ENCODE results near the gene MOB3C.

Gene MOB3C

GRCh38 chr1:46606255-46606965 lies 10.2 kb downstream of the MOB3C start:
- Mint-ChIP-seq H3K36me3 (ENCODE audit: low read depth) (peaks cover 40% of the 10 kb centered on the region), H3K4me3 (no peak overlapping the region), H3K9me3 (no peaks in the 10 kb centered on the region), H3K27me3 (ENCODE audit: low read depth) (no peaks in the 10 kb centered on the region), H3K4me1 (ENCODE audit: low read depth) (peaks cover 40% of the 10 kb centered on the region), H3K27ac (no peak overlapping the region)
- no peak for DNase-seq (ENCODE audit: low spot score)

DNA sequence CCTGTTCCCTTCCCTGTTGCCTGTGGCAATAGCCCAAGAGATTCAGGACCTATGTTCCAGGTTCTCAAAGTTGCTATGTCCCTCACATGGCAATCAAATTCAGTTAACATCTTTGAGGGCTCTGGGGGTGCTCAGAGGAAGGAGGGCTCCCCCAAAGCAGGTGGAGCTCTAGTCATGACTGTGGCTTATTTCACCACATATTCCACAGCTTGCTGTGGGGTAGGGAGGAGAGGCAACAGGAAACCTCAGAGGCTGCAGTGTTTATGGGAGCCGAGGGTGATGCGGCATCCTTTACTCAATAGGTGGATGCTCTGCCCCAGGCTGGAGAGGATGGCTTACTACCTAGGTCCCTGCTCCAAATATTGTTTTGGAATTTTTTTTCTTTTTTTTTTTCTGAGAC lies 11.4 kb downstream of the MOB3C start:
- Mint-ChIP-seq H3K27me3 (ENCODE audit: low read depth) (no peaks in the 10 kb centered on the region), H3K4me3 (peak overlapping the region; percentile 93), H3K4me1 (ENCODE audit: low read depth) (peaks cover 45% of the 10 kb centered on the region), H3K9me3 (no peaks in the 10 kb centered on the region), H3K36me3 (ENCODE audit: low read depth) (peaks cover 40% of the 10 kb centered on the region), H3K27ac (peak overlapping the region; percentile 45)
- no peak for DNase-seq (ENCODE audit: low spot score)

DNA sequence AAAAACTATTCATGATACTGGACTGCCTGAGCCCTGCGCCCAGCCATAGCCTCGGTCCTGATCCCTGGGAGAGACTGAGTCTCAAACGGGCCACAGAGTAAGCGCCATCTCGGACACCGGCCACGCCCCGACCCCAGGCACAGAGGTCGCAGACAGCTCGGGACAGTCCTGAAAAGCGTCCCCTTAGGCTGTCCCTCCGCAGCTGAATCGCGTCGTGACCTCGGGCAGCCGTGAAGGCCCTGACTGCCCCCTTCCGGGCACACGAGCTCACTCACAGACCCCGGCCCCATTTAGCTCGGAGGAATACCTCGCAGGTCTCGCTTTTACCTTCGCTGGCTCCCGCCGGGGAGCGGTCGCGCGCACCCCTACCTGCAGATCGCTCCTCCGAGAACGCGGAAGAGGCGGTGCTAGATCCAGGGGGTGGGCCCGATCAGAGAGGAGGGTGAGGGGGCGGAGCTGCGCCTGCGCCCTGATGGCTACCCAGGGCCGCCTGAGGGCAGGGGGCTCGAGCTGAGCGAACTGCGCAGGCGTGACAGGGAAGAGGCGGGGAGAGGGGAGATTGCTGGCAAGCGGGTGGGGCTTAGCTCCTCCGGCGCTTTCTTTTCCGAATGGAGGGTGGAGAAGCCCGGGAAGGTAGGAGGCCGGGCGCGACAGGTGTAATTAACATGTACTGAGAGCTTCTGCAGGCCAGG lies 12.6 kb downstream of the MOB3C start, which contains the start of gene MKNK1:
Gene MKNK1 (minus strand): TSS at position 411 of the 692 bp plus-strand sequence. CDS start 20,941 bp downstream, outside the sequence.
- H3K4me1 Mint-ChIP-seq (ENCODE audit: low read depth): peaks cover 52% of the 10 kb centered on the region
- H3K4me3 Mint-ChIP-seq: peak within 1 kb of the TSS; percentile 93
- no peaks in the 10 kb centered on the region for H3K27me3 Mint-ChIP-seq (ENCODE audit: low read depth)
- DNase-seq (ENCODE audit: low spot score): peak; percentile 98
- H3K9me3 Mint-ChIP-seq: no peaks in the 10 kb centered on the region
- H3K27ac Mint-ChIP-seq: peak within 1 kb of the TSS; percentile 84
- H3K36me3 Mint-ChIP-seq (ENCODE audit: low read depth): peaks cover 30% of the 10 kb centered on the region

DNA sequence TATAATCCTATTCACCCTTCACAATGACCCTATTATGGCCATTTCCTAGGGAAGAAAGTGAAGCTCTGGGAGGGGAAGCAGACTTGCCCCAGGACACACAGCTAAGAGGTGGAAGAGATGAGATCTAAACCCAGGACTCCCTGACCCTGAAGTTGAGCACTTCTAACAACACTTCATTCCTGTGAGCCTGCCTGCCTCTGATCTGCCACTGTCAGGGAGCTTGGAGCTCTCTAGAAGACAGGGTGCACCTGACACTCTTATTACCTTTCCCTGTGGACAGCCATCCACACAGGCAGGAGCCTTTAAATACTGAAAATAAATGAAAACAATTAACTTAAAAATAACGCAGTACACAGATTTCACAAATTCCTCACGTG lies 13.1 kb downstream of the MOB3C start:
- DNase-seq (ENCODE audit: low spot score): no peak
- Mint-ChIP-seq H3K27ac (peak overlapping the region; percentile 84), H3K4me3 (peak overlapping the region; percentile 93), H3K27me3 (ENCODE audit: low read depth) (no peaks in the 10 kb centered on the region), H3K9me3 (no peaks in the 10 kb centered on the region), H3K4me1 (ENCODE audit: low read depth) (peaks cover 56% of the 10 kb centered on the region), H3K36me3 (ENCODE audit: low read depth) (peaks cover 25% of the 10 kb centered on the region)

GRCh38 chr1:46601257-46602007 lies 15.2 kb downstream of the MOB3C start:
- no peak for DNase-seq (ENCODE audit: low spot score)
- H3K27me3 Mint-ChIP-seq (ENCODE audit: low read depth): no peaks in the 10 kb centered on the region
- H3K4me1 Mint-ChIP-seq (ENCODE audit: low read depth): peaks cover 67% of the 10 kb centered on the region
- H3K36me3 Mint-ChIP-seq (ENCODE audit: low read depth): peaks cover 32% of the 10 kb centered on the region
- no peaks in the 10 kb centered on the region for H3K9me3 Mint-ChIP-seq
- H3K4me3 Mint-ChIP-seq: peak overlapping the region; percentile 58
- H3K27ac Mint-ChIP-seq: no peak overlapping the region

GRCh38 chr1:46599059-46599970 lies 17.3 kb downstream of the MOB3C start:
- no peaks in the 10 kb centered on the region for H3K9me3 Mint-ChIP-seq
- no peaks in the 10 kb centered on the region for H3K27me3 Mint-ChIP-seq (ENCODE audit: low read depth)
- H3K4me1 Mint-ChIP-seq (ENCODE audit: low read depth): peaks cover 70% of the 10 kb centered on the region
- peak overlapping the region; percentile 39 for H3K4me3 Mint-ChIP-seq
- peaks cover 45% of the 10 kb centered on the region for H3K36me3 Mint-ChIP-seq (ENCODE audit: low read depth)
- peak overlapping the region; percentile 17 for H3K27ac Mint-ChIP-seq
- DNase-seq (ENCODE audit: low spot score): no peak

- no peak for DNase-seq (ENCODE audit: low spot score)
- Mint-ChIP-seq H3K9me3 (no peaks in the 10 kb centered on the region), H3K36me3 (ENCODE audit: low read depth) (peaks cover 62% of the 10 kb centered on the region)
Observed at GRCh38 chr1:46596846-46597245, 19.8 kb downstream of the MOB3C start.

DNA sequence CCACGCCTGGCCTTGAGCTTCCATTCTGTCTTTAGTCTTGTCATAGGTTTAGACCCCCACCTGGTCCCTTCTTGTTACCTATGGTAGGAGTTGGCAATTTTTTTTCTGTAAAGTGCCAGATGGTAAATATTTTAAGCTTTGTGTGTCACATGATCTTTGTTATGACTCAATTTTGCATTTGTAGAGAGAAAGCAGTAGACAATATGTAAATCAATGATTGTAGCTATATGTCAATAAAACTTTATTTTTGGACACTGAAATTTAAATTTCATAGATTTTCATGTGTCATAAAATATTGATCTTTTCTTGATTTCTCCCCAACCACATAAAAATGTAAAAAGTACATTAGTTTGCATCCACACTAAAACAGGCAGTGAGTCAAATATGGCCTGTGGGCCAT lies 20.6 kb downstream of the MOB3C start:
- no peak for DNase-seq (ENCODE audit: low spot score)
- no peaks in the 10 kb centered on the region for H3K9me3 Mint-ChIP-seq
- peaks cover 63% of the 10 kb centered on the region for H3K36me3 Mint-ChIP-seq (ENCODE audit: low read depth)
- H3K4me3 Mint-ChIP-seq: no peak overlapping the region
- peaks cover 62% of the 10 kb centered on the region for H3K4me1 Mint-ChIP-seq (ENCODE audit: low read depth)
- no peaks in the 10 kb centered on the region for H3K27me3 Mint-ChIP-seq (ENCODE audit: low read depth)
- no peak overlapping the region for H3K27ac Mint-ChIP-seq

More at GRCh38 chr1:46596846-46597245, 19.8 kb downstream of the MOB3C start:
- no peak overlapping the region for H3K27ac Mint-ChIP-seq
- H3K27me3 Mint-ChIP-seq (ENCODE audit: low read depth): no peaks in the 10 kb centered on the region
- H3K4me1 Mint-ChIP-seq (ENCODE audit: low read depth): peaks cover 66% of the 10 kb centered on the region
- H3K4me3 Mint-ChIP-seq: no peak overlapping the region

DNA sequence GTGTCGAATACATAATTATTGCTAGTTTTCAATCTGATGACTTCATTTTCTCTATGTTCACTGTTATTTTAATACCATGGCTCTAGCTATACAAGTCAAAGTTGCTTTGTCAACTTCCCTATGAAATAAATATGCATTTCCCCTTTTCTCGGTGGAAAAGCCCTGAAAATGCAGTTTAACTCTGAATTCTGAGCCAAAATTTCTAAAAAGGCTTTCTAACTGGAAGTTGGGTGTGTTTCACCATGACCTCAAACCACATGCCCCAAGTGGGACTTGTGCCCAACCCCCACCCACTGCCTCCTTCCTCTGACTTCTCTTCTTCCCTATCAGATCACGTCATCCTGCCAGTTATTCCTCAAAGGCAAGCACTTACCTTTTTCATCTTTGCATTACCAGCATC lies 21.5 kb downstream of the MOB3C start:
- Mint-ChIP-seq H3K36me3 (ENCODE audit: low read depth) (peaks cover 67% of the 10 kb centered on the region), H3K9me3 (no peaks in the 10 kb centered on the region), H3K27ac (peak overlapping the region; percentile 78), H3K27me3 (ENCODE audit: low read depth) (no peaks in the 10 kb centered on the region), H3K4me1 (ENCODE audit: low read depth) (peaks cover 55% of the 10 kb centered on the region), H3K4me3 (peak overlapping the region; percentile 66)
- no peak for DNase-seq (ENCODE audit: low spot score)

DNA sequence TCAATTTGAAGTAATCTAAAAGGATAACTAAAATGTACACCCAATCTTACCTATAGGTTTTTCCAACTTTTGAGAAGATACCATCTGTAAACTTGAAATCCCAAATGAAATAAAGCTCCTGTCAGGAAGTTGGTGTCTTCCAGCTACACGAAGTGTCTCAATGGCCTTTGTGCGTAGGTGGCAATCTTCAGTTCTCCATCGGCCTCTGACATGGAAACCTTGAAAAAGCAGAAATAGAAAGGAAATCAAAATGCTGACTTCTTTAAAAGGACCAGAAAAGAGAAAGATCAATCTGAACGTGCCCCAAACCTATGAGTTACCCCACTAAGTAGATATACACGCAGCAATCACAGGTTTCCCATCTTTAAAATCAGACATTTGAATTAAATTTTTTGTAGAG lies 22.5 kb downstream of the MOB3C start:
- Mint-ChIP-seq H3K27ac (peak overlapping the region; percentile 43), H3K36me3 (ENCODE audit: low read depth) (peaks cover 75% of the 10 kb centered on the region)

GRCh38 chr1:46592823-46593222 lies 23.8 kb downstream of the MOB3C start:
- Mint-ChIP-seq H3K27ac (peak overlapping the region; percentile 2), H3K27me3 (ENCODE audit: low read depth) (no peaks in the 10 kb centered on the region), H3K9me3 (peaks cover 3% of the 10 kb centered on the region), H3K4me1 (ENCODE audit: low read depth) (peaks cover 39% of the 10 kb centered on the region), H3K4me3 (no peak overlapping the region), H3K36me3 (ENCODE audit: low read depth) (peaks cover 81% of the 10 kb centered on the region)
- no peak for DNase-seq (ENCODE audit: low spot score)

More for the DNA sequence above, 22.5 kb downstream of the MOB3C start:
- Mint-ChIP-seq H3K4me1 (ENCODE audit: low read depth) (peaks cover 48% of the 10 kb centered on the region), H3K4me3 (peak overlapping the region; percentile 66), H3K27me3 (ENCODE audit: low read depth) (no peaks in the 10 kb centered on the region), H3K9me3 (peaks cover 3% of the 10 kb centered on the region)
- DNase-seq (ENCODE audit: low spot score): no peak

DNA sequence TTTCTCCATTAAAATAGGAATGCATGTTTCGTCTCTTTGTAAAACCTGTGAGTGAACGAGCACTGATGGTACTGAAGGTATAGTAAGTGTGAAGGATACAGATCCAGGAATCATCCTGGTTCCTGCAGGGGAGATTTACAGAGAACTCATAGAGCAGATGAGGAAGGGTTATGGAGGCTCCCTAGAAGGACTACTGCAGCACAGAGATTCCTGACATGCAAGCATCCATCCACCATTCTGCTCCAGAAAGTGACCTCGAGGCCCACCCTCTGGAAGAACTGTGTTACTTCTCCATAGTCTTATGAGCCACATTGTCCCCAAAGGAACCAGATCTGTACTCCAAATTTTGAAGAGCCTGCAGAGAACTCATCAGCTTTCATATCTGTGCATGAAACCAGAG lies 27.1 kb downstream of the MOB3C start:
- H3K27ac Mint-ChIP-seq: no peak overlapping the region
- H3K4me3 Mint-ChIP-seq: no peak overlapping the region
- H3K27me3 Mint-ChIP-seq (ENCODE audit: low read depth): no peaks in the 10 kb centered on the region
- DNase-seq (ENCODE audit: low spot score): no peak
- H3K9me3 Mint-ChIP-seq: peaks cover 3% of the 10 kb centered on the region
- H3K4me1 Mint-ChIP-seq (ENCODE audit: low read depth): peaks cover 20% of the 10 kb centered on the region
- peaks cover 66% of the 10 kb centered on the region for H3K36me3 Mint-ChIP-seq (ENCODE audit: low read depth)

DNA sequence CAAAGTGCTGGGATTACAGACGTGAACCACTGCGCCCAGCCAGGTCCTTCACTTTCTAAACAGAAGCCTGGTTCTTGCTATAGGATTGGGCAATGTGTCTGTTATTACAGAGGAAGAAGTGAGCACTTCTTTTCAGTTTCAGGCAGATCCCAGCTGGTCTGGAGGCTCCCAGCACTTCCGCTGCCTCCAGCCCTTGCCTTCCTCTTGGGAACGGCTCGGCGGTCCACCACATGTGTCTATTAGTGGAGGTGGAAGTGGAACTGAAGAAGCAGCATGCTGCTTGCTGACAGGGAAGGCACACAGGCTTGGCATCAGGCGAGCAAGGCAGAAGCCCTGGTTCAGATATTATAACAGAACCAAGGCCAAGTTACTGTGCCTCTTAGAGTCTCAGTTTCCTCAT lies 29.5 kb downstream of the MOB3C start:
- Mint-ChIP-seq H3K36me3 (ENCODE audit: low read depth) (peaks cover 67% of the 10 kb centered on the region), H3K4me3 (no peak overlapping the region), H3K9me3 (peaks cover 3% of the 10 kb centered on the region), H3K27ac (no peak overlapping the region), H3K4me1 (ENCODE audit: low read depth) (peaks cover 33% of the 10 kb centered on the region), H3K27me3 (ENCODE audit: low read depth) (no peaks in the 10 kb centered on the region)
- DNase-seq (ENCODE audit: low spot score): no peak
